Activated T-helper 17 cell treated with anti-CD3 and anti-CD28 coated beads, Interleukin-2, amount 50 U/mL, for 72 hours (primary cell): ENCODE results near the gene RAB9B. TPM values are rescaled to one million over a fixed set of nuclear protein-coding genes. Genes with fewer than 3 reads are reported as not detected.

Experiments used
- ATAC-seq: fragments of 150-1000 bp; cut with Tn5 transposase; replicated peaks from 2 replicates; pipeline ENCODE4 v1.10.0; 2021; ENCODE audit warnings: mild to moderate bottlenecking, moderate library complexity
- H3K27ac Mint-ChIP-seq: one replicate; pipeline ENCODE4 v1.8.0; 2022; ENCODE audit warnings: mixed read lengths
- H3K27me3 Mint-ChIP-seq: one replicate; pipeline ENCODE4 v1.8.0; 2022; ENCODE audit warnings: mixed read lengths
- H3K36me3 Mint-ChIP-seq: one replicate; pipeline ENCODE4 v1.8.0; 2022; ENCODE audit warnings: low read depth, mild to moderate bottlenecking, mixed read lengths
- H3K4me1 Mint-ChIP-seq: one replicate; pipeline ENCODE4 v1.8.0; 2022; ENCODE audit warnings: mixed read lengths
- H3K4me3 Mint-ChIP-seq: one replicate; pipeline ENCODE4 v1.8.0; 2022; ENCODE audit warnings: mild to moderate bottlenecking, mixed read lengths
- H3K9me3 Mint-ChIP-seq: one replicate; pipeline ENCODE4 v1.8.0; 2022; ENCODE audit warnings: mixed read lengths
- total RNA-seq, 2 donors: library from RNA; stranded (reverse); gene quantifications; one replicate each; pipeline ENCODE4 v1.2.3, GENCODE V29; 2022

The RAB9B gene
- total RNA-seq, 2 donors from 2014 or later: 0.86 to 1.3 TPM

GRCh38 chrX:103791826-103792485, 40.1 kb downstream of the RAB9B start:
- no peak for ATAC-seq
- H3K27me3 Mint-ChIP-seq: no peaks in the 10 kb centered on the region
- no peaks in the 10 kb centered on the region for H3K9me3 Mint-ChIP-seq
- H3K4me1 Mint-ChIP-seq: no peaks in the 10 kb centered on the region
- no peaks in the 10 kb centered on the region for H3K36me3 Mint-ChIP-seq
- H3K27ac Mint-ChIP-seq: no peak overlapping the region
- no peak overlapping the region for H3K4me3 Mint-ChIP-seq

GRCh38 chrX:103791228-103791627, 40.8 kb downstream of the RAB9B start:
- Mint-ChIP-seq H3K27me3 (no peaks in the 10 kb centered on the region), H3K4me1 (no peaks in the 10 kb centered on the region), H3K9me3 (no peaks in the 10 kb centered on the region), H3K27ac (no peak overlapping the region), H3K36me3 (no peaks in the 10 kb centered on the region), H3K4me3 (no peak overlapping the region)
- ATAC-seq: no peak

GRCh38 chrX:103789004-103789403, 43.1 kb downstream of the RAB9B start:
- Mint-ChIP-seq H3K4me1 (no peaks in the 10 kb centered on the region), H3K4me3 (no peak overlapping the region), H3K27ac (no peak overlapping the region), H3K27me3 (no peaks in the 10 kb centered on the region), H3K9me3 (no peaks in the 10 kb centered on the region), H3K36me3 (no peaks in the 10 kb centered on the region)
- ATAC-seq: no peak

DNA sequence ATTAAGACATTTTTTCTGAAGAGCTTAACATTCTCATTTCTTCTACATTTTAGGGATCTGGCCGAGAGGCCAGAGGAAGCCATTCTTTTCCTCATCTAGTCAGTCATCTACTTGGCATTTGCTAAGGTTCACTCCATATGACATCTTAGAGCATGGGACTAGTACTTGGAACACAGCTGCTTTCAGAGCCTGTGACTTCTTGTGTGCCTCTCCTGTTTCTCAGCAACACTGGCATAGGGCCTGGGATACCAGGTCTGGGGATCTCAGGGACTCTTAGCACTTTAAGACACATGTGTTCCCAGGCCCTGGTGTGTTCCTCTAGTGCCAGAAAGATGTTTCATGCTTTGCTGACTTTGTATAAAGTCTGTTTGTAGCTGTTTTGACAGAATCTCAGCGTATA, 48.1 kb downstream of the RAB9B start:
- Mint-ChIP-seq H3K36me3 (no peaks in the 10 kb centered on the region), H3K27me3 (no peaks in the 10 kb centered on the region), H3K4me3 (no peak overlapping the region), H3K9me3 (no peaks in the 10 kb centered on the region), H3K27ac (no peak overlapping the region), H3K4me1 (no peaks in the 10 kb centered on the region)
- ATAC-seq: no peak

- no peaks in the 10 kb centered on the region for H3K4me1 Mint-ChIP-seq
- H3K36me3 Mint-ChIP-seq: no peaks in the 10 kb centered on the region
- no peaks in the 10 kb centered on the region for H3K9me3 Mint-ChIP-seq
- no peak overlapping the region for H3K4me3 Mint-ChIP-seq
- no peak for ATAC-seq
- no peak overlapping the region for H3K27ac Mint-ChIP-seq
- no peaks in the 10 kb centered on the region for H3K27me3 Mint-ChIP-seq
These were observed 48.9 kb downstream of the RAB9B start for GRCh38 chrX:103783196-103783595.

DNA sequence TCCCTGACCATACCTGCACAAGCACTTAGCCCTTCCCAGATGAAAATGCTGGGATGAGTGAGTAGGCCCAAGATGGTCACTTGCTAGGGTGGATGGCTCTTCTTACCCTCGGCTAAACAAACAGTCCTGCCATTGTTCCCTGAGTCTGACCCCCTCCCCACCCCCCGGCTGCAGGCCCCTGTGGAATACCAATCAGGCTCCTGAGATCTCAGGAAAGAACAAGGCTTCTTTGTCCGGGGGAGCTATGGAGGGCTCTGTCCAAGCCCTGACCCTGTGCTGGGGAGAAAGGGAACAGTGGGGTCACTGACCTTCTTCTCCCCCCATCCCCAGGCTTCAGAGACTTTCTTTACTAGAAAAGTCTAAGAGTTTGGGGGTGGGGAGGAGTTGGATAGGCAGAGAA, 49.4 kb downstream of the RAB9B start:
- Mint-ChIP-seq H3K27me3 (no peaks in the 10 kb centered on the region), H3K4me1 (no peaks in the 10 kb centered on the region), H3K36me3 (no peaks in the 10 kb centered on the region), H3K27ac (no peak overlapping the region), H3K4me3 (no peak overlapping the region), H3K9me3 (no peaks in the 10 kb centered on the region)
- ATAC-seq: no peak

- Mint-ChIP-seq H3K4me1 (no peaks in the 10 kb centered on the region), H3K9me3 (no peaks in the 10 kb centered on the region), H3K27ac (no peak overlapping the region), H3K4me3 (no peak overlapping the region), H3K36me3 (no peaks in the 10 kb centered on the region), H3K27me3 (no peaks in the 10 kb centered on the region)
- no peak for ATAC-seq
These were observed 50.4 kb downstream of the RAB9B start for GRCh38 chrX:103781706-103782105.

- no peaks in the 10 kb centered on the region for H3K9me3 Mint-ChIP-seq
- no peak overlapping the region for H3K4me3 Mint-ChIP-seq
- no peak overlapping the region for H3K27ac Mint-ChIP-seq
- H3K4me1 Mint-ChIP-seq: no peaks in the 10 kb centered on the region
- H3K36me3 Mint-ChIP-seq: no peaks in the 10 kb centered on the region
- ATAC-seq: no peak
- H3K27me3 Mint-ChIP-seq: no peaks in the 10 kb centered on the region
These were observed 51.0 kb downstream of the RAB9B start for GRCh38 chrX:103781062-103781402.

DNA sequence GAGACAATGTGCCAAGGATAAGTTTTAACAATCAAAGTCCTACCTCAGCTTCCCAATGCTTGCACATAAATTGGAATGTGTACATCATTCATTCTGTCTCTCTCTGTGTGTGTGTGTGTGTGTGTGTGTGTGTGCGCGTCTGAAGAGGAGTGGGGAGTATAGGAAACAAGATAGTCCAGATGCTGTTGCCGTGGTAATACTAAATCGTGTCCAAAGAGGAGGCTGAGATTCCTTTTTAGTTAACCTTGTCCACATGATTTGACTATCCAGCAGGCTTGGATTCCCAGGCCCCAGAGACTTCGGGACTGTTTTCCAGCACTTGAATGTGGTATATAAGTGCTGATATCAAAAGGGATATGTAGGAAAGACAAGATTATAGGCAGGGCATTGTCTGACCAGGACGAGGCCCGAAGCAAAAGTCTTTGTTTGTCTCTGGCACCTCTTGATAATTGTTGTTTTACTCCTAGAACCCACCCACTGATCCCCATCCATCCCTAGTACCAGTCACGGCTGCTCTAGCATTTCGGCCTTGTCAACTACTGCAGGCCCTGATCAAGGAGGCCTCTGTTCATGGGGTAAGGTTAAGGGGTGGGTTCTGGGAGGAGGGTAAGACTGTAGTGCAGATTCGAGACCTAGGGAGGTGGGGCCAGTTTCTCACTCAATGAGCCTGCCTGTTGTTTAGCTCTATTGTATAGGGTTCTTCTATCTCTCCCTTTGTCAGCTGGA, 51.6 kb downstream of the RAB9B start:
- no peak for ATAC-seq
- Mint-ChIP-seq H3K9me3 (no peaks in the 10 kb centered on the region), H3K27me3 (peaks cover 3% of the 10 kb centered on the region), H3K36me3 (no peaks in the 10 kb centered on the region), H3K4me1 (no peaks in the 10 kb centered on the region), H3K27ac (no peak overlapping the region), H3K4me3 (no peak overlapping the region)

DNA sequence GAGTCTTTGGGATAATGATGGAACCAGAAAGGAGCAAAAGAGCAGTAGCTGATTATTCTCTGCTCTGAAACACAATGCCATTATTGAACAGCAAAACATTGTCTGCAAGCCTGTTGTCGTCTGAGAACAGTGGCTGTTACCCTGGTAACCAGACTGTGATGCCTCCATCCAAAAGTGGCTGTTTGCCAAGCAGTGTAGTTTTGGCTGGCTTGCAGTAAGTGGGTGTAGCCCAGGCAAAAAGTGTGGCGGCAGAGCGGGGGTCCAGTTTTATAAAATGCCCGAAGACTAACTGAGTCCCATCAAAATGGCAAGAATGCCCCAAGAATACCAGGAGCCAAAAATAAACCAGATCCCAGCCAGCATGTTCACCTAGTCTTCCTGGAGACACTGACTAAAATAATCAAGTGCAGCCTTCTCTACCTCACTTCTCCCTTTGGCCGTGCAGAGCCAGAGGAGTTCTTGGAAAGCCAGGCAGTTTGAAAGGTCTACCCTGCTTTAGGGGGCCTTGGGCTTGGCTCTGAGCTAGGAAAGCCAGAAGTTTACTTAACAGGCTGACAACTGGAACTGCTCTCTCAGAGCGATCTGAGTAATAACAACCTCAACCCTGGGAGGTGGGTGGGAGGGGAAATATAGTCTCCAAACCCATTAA, 52.8 kb downstream of the RAB9B start:
- no peak overlapping the region for H3K4me3 Mint-ChIP-seq
- no peak for ATAC-seq
- H3K36me3 Mint-ChIP-seq: no peaks in the 10 kb centered on the region
- peaks cover 7% of the 10 kb centered on the region for H3K27me3 Mint-ChIP-seq
- no peaks in the 10 kb centered on the region for H3K9me3 Mint-ChIP-seq
- H3K27ac Mint-ChIP-seq: no peak overlapping the region
- H3K4me1 Mint-ChIP-seq: no peaks in the 10 kb centered on the region

DNA sequence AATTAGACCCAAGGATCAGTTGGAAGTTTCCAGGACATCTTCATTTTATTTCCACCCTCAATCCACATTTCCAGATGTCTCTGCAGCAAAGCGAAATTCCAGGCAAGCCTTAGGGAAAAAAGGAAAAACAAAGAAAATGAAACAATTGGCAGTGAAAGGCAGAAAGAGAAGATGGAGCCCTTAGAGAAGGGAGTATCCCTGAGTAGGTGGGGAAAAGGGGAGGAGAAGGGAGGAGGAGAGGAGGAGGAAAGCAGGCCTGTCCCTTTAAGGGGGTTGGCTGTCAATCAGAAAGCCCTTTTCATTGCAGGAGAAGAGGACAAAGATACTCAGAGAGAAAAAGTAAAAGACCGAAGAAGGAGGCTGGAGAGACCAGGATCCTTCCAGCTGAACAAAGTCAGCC, 55.5 kb downstream of the RAB9B start, which contains the start of gene PLP1:
Gene PLP1 (plus strand): TSS at position 295 of the 400 bp plus-strand sequence. CDS start 156 bp downstream, outside the sequence.
- Mint-ChIP-seq H3K36me3 (no peaks in the 10 kb centered on the region), H3K27ac (no peak within 1 kb of the TSS), H3K27me3 (peaks cover 8% of the 10 kb centered on the region), H3K4me3 (no peak within 1 kb of the TSS), H3K4me1 (no peaks in the 10 kb centered on the region), H3K9me3 (no peaks in the 10 kb centered on the region)
- no peak for ATAC-seq

GRCh38 chrX:103774070-103774642, 57.9 kb downstream of the RAB9B start:
- no peaks in the 10 kb centered on the region for H3K9me3 Mint-ChIP-seq

GRCh38 chrX:103773445-103773844, 58.6 kb downstream of the RAB9B start:
- peaks cover 11% of the 10 kb centered on the region for H3K27me3 Mint-ChIP-seq
- H3K9me3 Mint-ChIP-seq: no peaks in the 10 kb centered on the region
- no peaks in the 10 kb centered on the region for H3K36me3 Mint-ChIP-seq
- no peak for ATAC-seq
- H3K27ac Mint-ChIP-seq: no peak overlapping the region
- H3K4me3 Mint-ChIP-seq: no peak overlapping the region
- no peaks in the 10 kb centered on the region for H3K4me1 Mint-ChIP-seq

More at GRCh38 chrX:103774070-103774642, 57.9 kb downstream of the RAB9B start:
- no peak for ATAC-seq
- H3K4me1 Mint-ChIP-seq: no peaks in the 10 kb centered on the region
- no peak overlapping the region for H3K4me3 Mint-ChIP-seq
- no peaks in the 10 kb centered on the region for H3K36me3 Mint-ChIP-seq
- no peak overlapping the region for H3K27ac Mint-ChIP-seq
- H3K27me3 Mint-ChIP-seq: peaks cover 11% of the 10 kb centered on the region
